Stimulated activated CD4-positive, alpha-beta T cell treated with anti-CD3 and anti-CD28 coated beads, Interleukin-4, amount 100 ng/mL, for 48 hours (primary cell): ENCODE data around the gene C3orf20.

ENCODE experiments used
- DNase-seq, 2 donors: peaks; one replicate each; pipeline ENCODE4 v3.0.0-alpha.2; 2020; ENCODE audit warnings: low read depth in 2 of 2

The C3orf20 gene

DNA sequence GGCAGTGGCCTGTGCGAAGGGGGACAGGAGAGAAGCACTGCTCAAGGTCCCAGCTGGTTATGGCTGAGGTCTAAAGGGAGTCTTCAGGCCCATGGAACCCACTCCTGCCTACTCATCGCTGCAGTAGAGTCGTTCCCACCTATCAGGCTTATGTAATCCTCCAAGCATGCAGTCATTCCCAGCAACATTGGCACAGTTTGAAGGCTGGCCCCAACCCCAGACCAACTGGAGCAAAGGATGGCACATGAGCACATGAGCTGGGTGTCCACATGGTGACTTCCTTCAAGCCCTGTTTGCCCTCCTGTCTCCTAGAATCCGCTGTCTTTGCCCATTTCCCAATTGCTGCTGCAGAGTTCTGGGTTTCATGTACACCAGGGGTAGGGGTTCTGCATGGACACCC is 83.4 kb downstream of the C3orf20 start:
- no peak for DNase-seq

DNA sequence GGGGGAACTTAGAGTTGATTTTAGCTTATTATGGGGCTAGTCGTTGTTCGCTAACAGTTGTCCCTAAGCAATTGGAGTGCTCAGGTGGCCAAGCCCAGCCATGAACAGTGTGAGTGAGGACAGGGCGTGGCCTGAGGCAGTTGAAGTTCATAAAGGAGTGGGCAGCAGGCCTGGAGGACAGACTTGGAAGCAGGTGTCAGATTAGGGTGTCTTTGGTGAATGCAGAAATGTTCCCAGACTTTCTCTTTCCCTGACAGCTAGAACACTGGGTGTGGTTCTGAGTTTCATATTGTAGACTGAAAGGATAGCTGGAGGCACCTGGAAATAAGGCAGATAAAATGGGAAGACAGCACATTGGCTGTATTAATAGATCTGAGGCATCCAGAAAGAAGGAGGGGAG is 84.0 kb downstream of the C3orf20 start:
- no peak for DNase-seq

DNA sequence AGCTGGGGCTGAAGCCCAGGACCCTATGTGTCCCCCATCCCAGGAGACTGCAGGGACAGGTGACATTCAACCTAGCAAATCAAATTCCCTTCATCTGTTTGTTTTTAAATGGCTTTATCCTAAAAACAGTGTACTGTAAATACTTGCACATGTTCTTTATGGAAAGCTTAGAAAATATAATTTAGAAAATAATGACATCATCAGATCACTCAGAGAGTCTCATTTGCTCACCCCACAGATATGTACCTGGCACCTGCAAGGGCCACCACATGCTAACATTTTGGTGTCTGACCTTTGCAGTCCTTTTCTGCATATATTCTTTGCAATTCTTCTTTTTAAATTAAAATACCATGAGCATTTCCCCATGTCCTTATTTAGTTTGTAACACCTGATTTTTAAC is 85.2 kb downstream of the C3orf20 start:
- DNase-seq, result no peak

DNA sequence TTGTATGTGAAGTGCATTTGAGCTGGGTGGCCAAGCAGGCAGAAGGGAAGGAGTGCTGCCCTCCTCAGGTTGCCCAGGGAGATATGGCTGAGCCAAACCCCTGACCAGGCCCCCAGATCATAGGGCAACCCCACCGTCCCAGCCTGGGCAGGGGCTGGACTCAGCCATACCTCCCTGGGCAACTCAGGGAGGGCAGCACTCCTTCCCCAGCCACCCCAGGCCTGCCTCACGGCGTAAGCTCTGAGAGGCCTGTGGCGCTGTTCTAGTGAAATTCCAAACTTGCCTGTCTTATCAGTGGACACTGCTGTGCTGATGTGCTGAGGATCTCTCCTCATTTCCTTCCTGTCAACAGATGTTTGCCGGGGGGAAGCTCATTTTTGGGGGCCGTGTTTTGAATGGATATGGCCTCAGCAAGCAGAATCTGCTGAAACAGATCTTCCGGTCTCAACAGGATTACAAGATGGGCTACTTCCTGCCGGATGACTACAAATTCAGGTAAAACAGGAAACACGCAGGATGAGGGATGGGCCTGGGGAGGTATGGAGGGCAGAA is 86.3 kb downstream of the C3orf20 start:
- DNase-seq, result no peak

DNA sequence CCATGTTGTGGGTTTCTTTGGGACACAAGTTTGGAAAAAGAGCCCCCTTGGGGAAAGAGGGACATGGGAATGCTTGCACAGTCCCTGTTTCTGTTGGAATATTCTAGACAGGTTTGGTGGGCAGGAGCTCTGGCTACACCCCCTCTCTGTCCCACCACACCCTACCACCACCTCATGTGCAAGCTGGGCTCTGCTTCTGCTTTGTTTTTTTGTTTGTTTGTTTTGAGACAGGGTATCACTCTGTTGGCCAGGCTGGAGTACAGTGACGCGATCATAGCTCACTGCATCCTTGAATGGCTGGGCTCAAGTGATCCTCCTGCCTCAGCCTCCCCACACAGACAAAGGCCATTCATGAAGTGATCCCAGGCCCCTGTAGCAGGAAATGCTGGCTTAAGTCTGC is 86.9 kb downstream of the C3orf20 start:
- no peak for DNase-seq

- no peak for DNase-seq
Measured at GRCh38 chr3:14762701-14763100, 87.8 kb downstream of the C3orf20 start.

- DNase-seq, result no peak
Measured at GRCh38 chr3:14764331-14765059, 89.6 kb downstream of the C3orf20 start.

GRCh38 chr3:14765060-14765400 is 90.1 kb downstream of the C3orf20 start:
- no peak for DNase-seq

- DNase-seq, result no peak
Measured at GRCh38 chr3:14765576-14766427, 90.9 kb downstream of the C3orf20 start.

DNA sequence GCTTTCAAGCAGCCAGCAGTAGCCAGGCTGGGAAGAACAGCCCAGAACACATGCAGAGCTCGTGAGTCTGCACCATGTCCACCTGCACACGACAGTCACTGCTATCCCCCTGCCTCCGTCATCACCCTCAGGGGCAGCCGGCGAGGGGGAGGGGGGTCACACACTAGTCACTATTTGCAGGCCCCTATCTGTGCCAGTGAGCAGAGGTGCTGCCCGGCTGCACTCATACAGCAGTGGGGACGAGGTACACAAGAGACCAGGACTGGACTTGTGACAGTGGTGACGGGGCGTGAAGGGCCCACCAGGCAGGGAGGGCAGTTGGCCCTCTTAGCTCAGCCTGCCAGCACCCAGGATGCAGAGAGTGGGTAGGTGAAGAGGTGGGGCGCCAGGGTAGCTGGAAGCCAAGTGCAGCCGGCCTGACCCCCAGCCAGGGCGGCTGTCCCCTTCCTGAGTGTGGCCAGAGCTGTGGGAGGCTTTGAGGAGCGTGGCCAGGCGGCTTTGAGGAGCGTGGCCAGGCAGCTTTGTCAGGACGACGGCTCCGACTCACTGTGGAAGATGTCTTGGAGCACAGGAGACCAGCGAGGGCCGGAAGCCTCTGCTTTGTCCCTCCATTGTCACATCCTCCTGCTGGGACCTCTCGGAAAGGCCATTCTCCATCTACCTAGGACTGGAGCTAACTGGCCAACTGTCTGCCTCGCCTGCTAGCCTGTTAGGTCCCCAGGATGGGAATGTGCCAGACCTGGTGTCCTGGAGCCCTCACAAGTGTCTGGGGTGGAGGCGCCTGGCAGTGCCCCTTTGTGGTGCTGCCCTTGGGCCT is 91.7 kb downstream of the C3orf20 start:
- DNase-seq, result no peak

DNA sequence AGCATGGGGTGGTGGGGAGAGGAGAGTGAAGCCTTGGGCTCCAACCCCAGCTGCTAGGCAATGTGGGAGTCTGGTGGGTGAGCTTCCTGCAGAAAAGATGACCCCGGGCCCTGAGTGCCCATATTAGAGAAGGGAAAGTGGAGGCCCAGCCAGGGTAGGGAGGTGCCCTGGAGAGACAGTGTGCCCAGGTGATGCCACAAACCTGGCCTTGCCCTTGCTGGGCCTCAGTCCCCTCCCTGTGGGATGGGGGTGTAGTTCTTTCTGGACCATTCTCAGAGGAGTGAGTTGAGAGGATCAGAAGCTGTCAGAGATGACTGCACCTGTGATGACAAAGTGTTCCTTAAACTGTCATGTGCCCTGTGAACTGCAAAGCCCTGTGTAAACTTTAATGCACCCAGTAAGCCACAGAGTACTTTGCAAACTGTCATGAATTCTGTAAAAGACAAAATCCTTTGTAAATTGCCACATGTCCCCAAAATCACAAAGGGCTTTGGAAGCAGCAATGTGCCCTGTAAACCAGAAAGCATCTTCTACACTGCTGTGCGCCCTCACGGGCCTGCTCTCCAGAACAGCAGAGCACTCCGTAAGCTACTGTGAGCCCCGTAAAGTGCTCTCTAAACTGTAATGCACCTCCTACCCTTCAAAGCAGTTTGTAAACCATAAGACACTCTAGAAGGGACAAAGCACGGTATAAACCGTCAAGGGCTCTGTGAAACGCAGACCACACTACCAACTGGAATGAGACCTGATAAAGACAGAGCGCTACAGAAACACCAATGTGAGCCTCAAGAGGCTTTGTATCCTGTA is 92.5 kb downstream of the C3orf20 start:
- DNase-seq, result no peak

GRCh38 chr3:14768182-14768790 is 93.3 kb downstream of the C3orf20 start:
- DNase-seq, result no peak

- no peak for DNase-seq
Measured at GRCh38 chr3:14768881-14769280, 93.9 kb downstream of the C3orf20 start.

DNA sequence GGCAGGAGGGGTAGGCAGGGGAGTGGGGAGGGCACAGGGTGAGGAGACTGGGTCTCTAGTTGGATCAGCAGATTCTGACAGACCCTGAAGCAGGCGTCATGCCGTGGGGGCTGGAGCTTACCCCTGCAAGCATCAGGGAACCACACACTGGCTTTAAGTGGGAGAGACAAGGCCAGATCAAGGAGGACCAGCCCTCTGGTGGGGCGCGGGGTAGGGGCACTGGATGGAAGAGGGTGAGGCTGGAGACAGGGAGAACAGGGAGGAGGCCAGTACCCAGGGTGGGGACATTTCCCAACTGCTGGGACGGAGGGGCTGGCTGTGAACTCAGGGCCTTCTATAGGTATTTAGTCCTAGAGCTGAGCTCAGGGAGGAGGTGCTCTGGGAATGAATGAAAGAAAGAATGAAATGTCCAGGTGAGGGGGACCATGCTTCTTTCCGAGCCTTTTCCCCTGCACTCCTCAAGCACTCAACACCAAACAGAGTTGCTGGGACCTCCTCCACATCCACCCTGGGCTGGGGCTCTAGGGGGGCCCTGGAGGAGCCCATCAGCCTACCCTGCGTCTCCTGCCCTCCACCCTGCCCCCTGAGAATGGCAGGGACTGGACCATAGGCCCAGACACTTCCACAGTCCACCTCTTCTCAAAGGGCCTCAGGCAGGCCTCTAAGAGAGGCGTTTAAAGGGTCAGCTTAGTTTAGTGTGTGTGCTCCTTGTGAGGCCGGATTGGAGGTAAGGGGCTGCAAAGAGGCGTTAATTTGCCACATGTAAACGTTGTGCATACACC is 94.8 kb downstream of the C3orf20 start:
- DNase-seq, result no peak

DNA sequence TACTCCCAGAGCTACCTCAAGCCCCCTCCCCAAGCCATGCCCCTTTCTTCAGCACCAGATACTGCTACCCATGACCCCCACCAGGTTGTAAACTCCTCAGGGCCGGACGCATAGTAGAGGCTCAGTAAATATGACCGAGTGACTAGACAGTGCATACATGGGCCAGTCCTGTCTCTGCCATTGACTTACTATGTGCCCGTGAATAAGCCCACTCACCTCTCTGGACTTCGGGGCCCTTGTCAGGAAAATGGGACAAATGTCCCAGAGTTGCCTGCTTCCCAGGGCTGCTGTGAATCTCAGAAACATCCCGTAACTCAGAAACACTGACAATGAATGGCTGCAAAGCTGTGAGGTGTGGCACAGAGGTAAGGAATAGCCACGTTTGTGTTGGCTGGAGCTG is 95.7 kb downstream of the C3orf20 start:
- no peak for DNase-seq

- no peak for DNase-seq
Measured at GRCh38 chr3:14771593-14772497, 96.9 kb downstream of the C3orf20 start.

- no peak for DNase-seq
Measured at GRCh38 chr3:14772533-14773138, 97.7 kb downstream of the C3orf20 start.

- DNase-seq, result no peak
Measured at GRCh38 chr3:14773281-14773680, 98.3 kb downstream of the C3orf20 start.

DNA sequence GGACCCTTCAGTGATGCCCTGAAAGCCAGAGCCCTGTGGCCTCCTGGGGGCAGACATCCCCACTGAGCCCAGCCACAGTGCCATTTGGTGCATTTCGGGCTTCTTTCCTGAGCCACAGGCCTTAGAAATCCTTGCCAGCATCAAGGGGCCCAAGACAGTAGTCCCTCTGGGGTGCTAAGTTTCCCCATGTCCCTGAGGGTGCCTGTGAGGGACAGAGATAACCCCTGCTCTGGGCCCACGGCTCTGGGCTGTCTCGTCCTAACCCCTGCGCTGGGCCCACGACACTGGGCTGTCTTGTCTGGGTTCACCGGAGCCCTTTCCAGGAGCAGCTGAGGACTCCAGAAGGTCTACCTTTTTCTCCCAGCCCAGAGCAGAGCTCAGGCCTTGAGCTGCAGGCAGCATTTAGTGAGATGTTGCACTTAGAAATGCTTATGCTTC is 98.8 kb downstream of the C3orf20 start:
- DNase-seq, result no peak
